ENCODE data around the gene SCGB1A1.
"Not testable (repeated sequence)": the region's sequence is repeated elsewhere in the genome, so short reads cannot be mapped to it uniquely, and the experiment has no call there.

The SCGB1A1 gene

GRCh38 chr11:62439785-62440602 is 21.2 kb downstream of the SCGB1A1 start:
- H3K4me1 Mint-ChIP-seq (ENCODE audit: low read depth) = peaks cover 22% of the 10 kb centered on the region
- no peaks in the 10 kb centered on the region for H3K9me3 Mint-ChIP-seq
- no peak for DNase-seq (ENCODE audit: low spot score)
- no peak overlapping the region for H3K4me3 Mint-ChIP-seq
- no peaks in the 10 kb centered on the region for H3K36me3 Mint-ChIP-seq (ENCODE audit: low read depth)
- no peak overlapping the region for H3K27ac Mint-ChIP-seq
- H3K27me3 Mint-ChIP-seq (ENCODE audit: low read depth) = peaks cover 2% of the 10 kb centered on the region

DNA sequence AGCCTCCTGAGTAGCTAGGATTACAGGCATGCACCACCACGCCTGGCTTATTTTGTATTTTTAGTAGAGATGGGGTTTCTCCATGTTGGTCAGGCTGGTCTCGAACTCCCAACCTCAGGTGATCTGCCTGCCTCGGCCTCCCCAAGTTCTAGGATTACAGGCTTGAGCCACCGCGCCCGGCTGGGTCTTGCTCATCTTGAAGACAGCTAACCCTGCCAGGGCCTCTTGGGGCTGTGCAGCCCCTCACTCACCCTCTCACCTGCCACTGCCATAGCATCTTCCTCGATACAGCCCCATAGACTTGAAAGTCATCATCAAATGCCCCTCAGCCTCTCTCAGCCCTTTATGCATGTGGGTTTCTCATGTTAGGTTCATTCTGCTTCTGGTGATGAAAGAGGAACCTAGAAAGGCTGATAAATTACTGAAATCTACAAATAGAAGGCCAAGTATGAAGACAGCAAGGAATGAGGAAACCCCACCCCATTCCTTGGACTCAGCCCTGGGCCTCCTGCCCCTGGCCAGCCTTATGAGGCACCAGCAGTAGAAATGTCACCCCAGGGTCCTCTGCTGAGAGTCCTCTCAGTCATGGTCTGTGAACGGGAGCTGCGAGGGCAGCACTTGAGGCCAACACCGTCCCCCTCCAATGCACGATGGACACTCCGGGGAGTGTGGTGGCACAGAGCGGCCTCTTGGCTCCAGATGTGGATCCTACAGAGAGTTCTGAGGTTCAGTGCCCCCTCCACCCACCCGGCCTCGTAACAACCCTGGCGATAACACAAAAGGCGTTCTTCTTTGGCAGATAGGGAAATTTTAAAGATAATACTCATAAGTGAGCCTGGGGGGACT is 24.8 kb downstream of the SCGB1A1 start:
- H3K4me1 Mint-ChIP-seq (ENCODE audit: low read depth) = peaks cover 13% of the 10 kb centered on the region
- H3K4me3 Mint-ChIP-seq = peak overlapping the region; percentile 76
- no peaks in the 10 kb centered on the region for H3K9me3 Mint-ChIP-seq
- H3K27me3 Mint-ChIP-seq (ENCODE audit: low read depth) = peaks cover 23% of the 10 kb centered on the region
- no peaks in the 10 kb centered on the region for H3K36me3 Mint-ChIP-seq (ENCODE audit: low read depth)
- no peak overlapping the region for H3K27ac Mint-ChIP-seq
- DNase-seq (ENCODE audit: low spot score) = no peak

GRCh38 chr11:62444236-62444833 is 25.5 kb downstream of the SCGB1A1 start:
- peak; percentile 26 for DNase-seq (ENCODE audit: low spot score)
- Mint-ChIP-seq H3K27me3 (ENCODE audit: low read depth) (peaks cover 22% of the 10 kb centered on the region), H3K4me1 (ENCODE audit: low read depth) (peaks cover 13% of the 10 kb centered on the region), H3K27ac (peak overlapping the region; percentile 26), H3K4me3 (peak overlapping the region; percentile 76), H3K9me3 (no peaks in the 10 kb centered on the region), H3K36me3 (ENCODE audit: low read depth) (no peaks in the 10 kb centered on the region)

DNA sequence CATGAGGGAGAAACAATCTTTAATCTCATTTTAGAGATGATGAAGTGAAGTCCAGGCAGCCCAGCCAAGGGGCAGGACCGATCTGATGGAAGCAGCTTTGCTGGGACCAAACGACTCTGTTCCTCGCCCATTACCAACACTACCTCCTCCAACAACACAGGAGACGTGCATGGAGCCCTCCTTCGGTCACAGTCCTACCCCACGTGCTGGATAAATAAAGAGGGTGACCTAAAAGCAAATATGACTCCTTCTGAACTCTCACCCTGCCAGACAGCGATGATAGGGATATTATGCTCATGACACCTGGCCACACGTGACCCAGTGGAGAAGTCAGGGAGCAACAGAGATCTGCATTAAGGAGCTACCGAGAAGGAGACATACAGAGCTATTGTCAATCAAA is 26.0 kb downstream of the SCGB1A1 start:
- Mint-ChIP-seq H3K9me3 (no peaks in the 10 kb centered on the region), H3K27ac (no peak overlapping the region), H3K27me3 (ENCODE audit: low read depth) (peaks cover 22% of the 10 kb centered on the region), H3K36me3 (ENCODE audit: low read depth) (no peaks in the 10 kb centered on the region), H3K4me1 (ENCODE audit: low read depth) (peaks cover 13% of the 10 kb centered on the region), H3K4me3 (peak overlapping the region; percentile 76)
- no peak for DNase-seq (ENCODE audit: low spot score)

DNA sequence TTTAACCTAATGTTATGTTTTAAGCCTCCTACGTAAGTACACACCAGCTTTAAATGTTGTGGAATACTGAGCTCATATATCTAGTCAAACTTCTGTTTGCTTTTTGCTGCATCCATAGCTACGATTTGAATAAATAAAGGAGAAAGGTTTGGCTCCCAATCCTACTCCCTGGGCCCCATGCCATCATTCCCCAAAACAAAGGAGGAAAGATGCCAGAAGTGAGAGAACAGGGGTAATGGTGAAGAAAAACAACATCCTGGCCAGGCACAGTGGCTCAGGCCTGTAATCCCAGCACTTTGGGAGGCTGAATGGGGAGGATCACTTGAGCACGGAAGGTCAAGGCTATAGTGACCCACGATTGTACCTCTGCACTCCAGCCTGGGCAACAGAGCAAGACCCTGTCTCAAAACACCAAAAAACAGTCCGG is 26.5 kb downstream of the SCGB1A1 start:
- Mint-ChIP-seq H3K36me3 (ENCODE audit: low read depth) (no peaks in the 10 kb centered on the region), H3K4me1 (ENCODE audit: low read depth) (peaks cover 13% of the 10 kb centered on the region), H3K27ac (no peak overlapping the region), H3K9me3 (no peaks in the 10 kb centered on the region), H3K27me3 (ENCODE audit: low read depth) (peaks cover 22% of the 10 kb centered on the region), H3K4me3 (no peak overlapping the region)
- DNase-seq (ENCODE audit: low spot score) = no peak

GRCh38 chr11:62446091-62446490 is 27.3 kb downstream of the SCGB1A1 start:
- no peak for DNase-seq (ENCODE audit: low spot score)
- Mint-ChIP-seq H3K9me3 (no peaks in the 10 kb centered on the region), H3K27ac (no peak overlapping the region), H3K4me3 (no peak overlapping the region), H3K27me3 (ENCODE audit: low read depth) (peaks cover 22% of the 10 kb centered on the region), H3K4me1 (ENCODE audit: low read depth) (peaks cover 13% of the 10 kb centered on the region), H3K36me3 (ENCODE audit: low read depth) (no peaks in the 10 kb centered on the region)

DNA sequence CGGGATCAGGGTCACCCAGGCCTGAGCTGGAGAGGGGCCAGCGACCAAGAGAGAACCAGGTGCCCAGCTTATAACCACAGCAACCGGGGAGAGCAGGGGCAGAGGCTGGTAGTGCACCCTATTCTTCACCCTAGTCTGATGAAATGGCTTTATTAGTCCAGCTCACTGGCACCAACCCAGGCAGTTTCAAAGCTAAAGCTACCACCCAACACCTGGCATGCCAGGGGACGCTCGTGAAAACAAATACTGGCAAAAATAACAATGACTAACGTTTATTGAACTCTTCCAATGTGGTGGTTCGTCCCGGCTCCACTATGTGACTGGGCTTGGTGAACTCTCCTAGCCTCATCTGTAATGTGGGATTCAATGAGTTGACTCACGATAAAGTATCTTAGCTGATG is 30.6 kb downstream of the SCGB1A1 start:
- no peak overlapping the region for H3K4me3 Mint-ChIP-seq
- no peaks in the 10 kb centered on the region for H3K36me3 Mint-ChIP-seq (ENCODE audit: low read depth)

GRCh38 chr11:62449912-62450311 is 31.1 kb downstream of the SCGB1A1 start:
- H3K27me3 Mint-ChIP-seq (ENCODE audit: low read depth) = peaks cover 22% of the 10 kb centered on the region
- not testable (repeated sequence) for H3K4me1 Mint-ChIP-seq (ENCODE audit: low read depth); H3K9me3 Mint-ChIP-seq; DNase-seq (ENCODE audit: low spot score); H3K4me3 Mint-ChIP-seq; H3K36me3 Mint-ChIP-seq (ENCODE audit: low read depth); H3K27ac Mint-ChIP-seq

More for the DNA sequence above, 30.6 kb downstream of the SCGB1A1 start:
- Mint-ChIP-seq H3K9me3 (no peaks in the 10 kb centered on the region), H3K4me1 (ENCODE audit: low read depth) (peaks cover 6% of the 10 kb centered on the region), H3K27ac (no peak overlapping the region), H3K27me3 (ENCODE audit: low read depth) (peaks cover 22% of the 10 kb centered on the region)
- DNase-seq (ENCODE audit: low spot score) = no peak

GRCh38 chr11:62450543-62451240 is 31.9 kb downstream of the SCGB1A1 start:
- Mint-ChIP-seq H3K9me3 (no peaks in the 10 kb centered on the region), H3K4me1 (ENCODE audit: low read depth) (no peaks in the 10 kb centered on the region), H3K4me3 (no peak overlapping the region), H3K36me3 (ENCODE audit: low read depth) (no peaks in the 10 kb centered on the region), H3K27me3 (ENCODE audit: low read depth) (peaks cover 21% of the 10 kb centered on the region), H3K27ac (no peak overlapping the region)
- DNase-seq (ENCODE audit: low spot score) = no peak

DNA sequence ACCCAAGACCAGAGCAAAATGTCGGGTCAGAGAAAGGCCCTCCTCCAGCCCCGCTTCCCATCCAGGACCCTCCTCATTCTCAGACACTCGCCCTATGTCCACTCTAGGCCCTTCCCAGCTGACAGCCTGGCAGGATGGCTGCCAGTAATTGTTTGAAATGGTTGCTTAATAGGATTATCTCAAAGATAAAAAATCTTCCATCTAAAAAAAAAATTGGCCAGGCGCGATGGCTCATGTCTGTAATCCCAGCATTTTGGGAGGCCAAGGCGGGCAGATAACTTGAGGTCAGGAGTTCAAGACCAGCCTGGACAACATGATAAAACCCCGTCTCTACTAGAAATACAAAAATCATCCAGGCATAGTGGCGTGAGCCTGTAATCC is 32.4 kb downstream of the SCGB1A1 start:
- no peak for DNase-seq (ENCODE audit: low spot score)
- Mint-ChIP-seq H3K36me3 (ENCODE audit: low read depth) (no peaks in the 10 kb centered on the region), H3K27ac (no peak overlapping the region), H3K9me3 (no peaks in the 10 kb centered on the region), H3K4me3 (no peak overlapping the region), H3K4me1 (ENCODE audit: low read depth) (no peaks in the 10 kb centered on the region), H3K27me3 (ENCODE audit: low read depth) (peaks cover 18% of the 10 kb centered on the region)

- DNase-seq (ENCODE audit: low spot score) = no peak
- Mint-ChIP-seq H3K4me1 (ENCODE audit: low read depth) (no peaks in the 10 kb centered on the region), H3K36me3 (ENCODE audit: low read depth) (no peaks in the 10 kb centered on the region), H3K27me3 (ENCODE audit: low read depth) (peaks cover 10% of the 10 kb centered on the region), H3K4me3 (no peak overlapping the region), H3K9me3 (no peaks in the 10 kb centered on the region), H3K27ac (no peak overlapping the region)
These were observed 33.4 kb downstream of the SCGB1A1 start for GRCh38 chr11:62452261-62452660.

DNA sequence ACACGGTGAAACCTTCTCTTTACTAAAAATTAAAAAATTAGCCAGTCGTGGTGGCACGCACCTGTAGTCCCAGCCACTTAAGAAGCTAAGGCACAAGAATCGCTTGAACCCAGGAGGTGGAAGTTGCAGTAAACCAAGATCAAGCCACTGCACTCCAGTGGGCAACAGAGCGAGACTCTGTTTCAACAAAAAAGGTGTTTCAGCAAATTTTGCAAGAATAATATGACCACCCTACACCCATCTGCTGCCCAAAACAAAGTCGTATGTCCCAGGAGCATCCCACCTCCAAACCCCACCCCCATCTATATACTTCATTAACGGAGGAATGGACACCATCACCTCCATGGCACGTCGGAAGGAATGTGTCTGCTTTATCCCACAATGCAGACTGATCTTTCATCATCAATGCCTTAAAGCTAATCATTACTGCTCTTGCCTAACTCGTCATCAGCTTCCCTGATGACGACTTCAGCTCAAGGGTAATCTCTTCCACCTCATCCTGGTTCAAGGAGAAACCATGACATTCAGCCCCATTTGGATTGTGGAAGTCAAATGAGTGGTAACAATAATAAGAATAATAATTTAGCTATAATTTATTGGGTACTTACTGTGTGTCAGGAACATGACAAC is 34.1 kb downstream of the SCGB1A1 start:
- no peaks in the 10 kb centered on the region for H3K4me1 Mint-ChIP-seq (ENCODE audit: low read depth)

GRCh38 chr11:62456630-62457029 is 37.8 kb downstream of the SCGB1A1 start:
- Mint-ChIP-seq H3K27me3 (ENCODE audit: low read depth) (no peaks in the 10 kb centered on the region), H3K36me3 (ENCODE audit: low read depth) (no peaks in the 10 kb centered on the region), H3K4me3 (no peak overlapping the region), H3K27ac (no peak overlapping the region), H3K4me1 (ENCODE audit: low read depth) (no peaks in the 10 kb centered on the region), H3K9me3 (no peaks in the 10 kb centered on the region)
- DNase-seq (ENCODE audit: low spot score) = no peak

More for the DNA sequence above, 34.1 kb downstream of the SCGB1A1 start:
- Mint-ChIP-seq H3K27me3 (ENCODE audit: low read depth) (peaks cover 5% of the 10 kb centered on the region), H3K27ac (no peak overlapping the region), H3K9me3 (no peaks in the 10 kb centered on the region), H3K4me3 (no peak overlapping the region), H3K36me3 (ENCODE audit: low read depth) (no peaks in the 10 kb centered on the region)
- DNase-seq (ENCODE audit: low spot score) = no peak
